Cardiac muscle cell (in vitro differentiated cells and primary cell): ENCODE results near the gene RETREG1. TPM values are rescaled to one million over a fixed set of nuclear protein-coding genes. Genes with fewer than 3 reads are reported as not detected.

Experiments
- DNase-seq, 2 donors: peaks; one replicate each; pipeline versions ENCODE4 v3.0.0 to v3.0.0-alpha.2; 2010 to 2017; ENCODE audit warnings: low read depth in 1 of 2, low spot score in 1 of 2
- H3K27ac ChIP-seq: fragments of 200-600 bp; sonication (generic); 2 replicates; pipeline ENCODE4 v1.5.1; 2016
- H3K27me3 ChIP-seq: fragments of 200-600 bp; sonication (generic); 2 replicates; pipeline ENCODE4 v1.6.0; 2016; ENCODE audit warnings: control low read depth
- H3K36me3 ChIP-seq: fragments of 200-600 bp; sonication (generic); 2 replicates; pipeline ENCODE4 v1.5.1; 2016; ENCODE audit warnings: control low read depth
- H3K4me1 ChIP-seq: fragments of 200-600 bp; sonication (generic); 2 replicates; pipeline ENCODE4 v1.8.1; 2017; ENCODE audit warnings: low read depth, mild to moderate bottlenecking, mixed run types
- H3K4me3 ChIP-seq: fragments of 200-600 bp; sonication (generic); 2 replicates; pipeline ENCODE4 v1.5.1; 2016; ENCODE audit warnings: mild to moderate bottlenecking
- H3K9me3 ChIP-seq: fragments of 200-600 bp; sonication (generic); 2 replicates; pipeline ENCODE4 v1.5.1; 2017; ENCODE audit warnings: low read depth, mild to moderate bottlenecking, control low read depth
- CTCF ChIP-seq: IDR thresholded peaks from 2 replicates; pipeline ENCODE4 v1.5.1; 2012; ENCODE audit warnings: low read depth, mild to moderate bottlenecking, low read length
- polyA plus RNA-seq: library from polyadenylated mRNA; unstranded; fragments of >200 nt; fragmentation: Nextera tagmentation; extraction: Ambion mirVana; gene quantifications from 2 replicates; pipeline ENCODE4 v1.2.1, GENCODE V29; 2016
- total RNA-seq: library from RNA; depleted of rRNA; stranded (reverse); fragments of >200 nt; gene quantifications from 2 replicates; pipeline ENCODE4 v1.2.3, GENCODE V29; 2016

RETREG1 gene
- total and polyA plus RNA-seq, 2 experiments from 2014 or later: 14.0 to 39.2 TPM

- Histone ChIP-seq H3K9me3 (no peaks in the 10 kb centered on the region), H3K4me3 (no peak overlapping the region), H3K27ac (no peak overlapping the region), H3K36me3 (no peaks in the 10 kb centered on the region), H3K4me1 (peaks cover 10% of the 10 kb centered on the region), H3K27me3 (no peaks in the 10 kb centered on the region)
- DNase-seq: no peak
- no peak for TF ChIP-seq CTCF
Measured at GRCh38 chr5:16602182-16602581, 14.6 kb downstream of the RETREG1 start.

- Histone ChIP-seq H3K9me3 (no peaks in the 10 kb centered on the region), H3K27ac (no peak overlapping the region), H3K4me1 (peaks cover 10% of the 10 kb centered on the region)
Measured at GRCh38 chr5:16600946-16601345, 15.9 kb downstream of the RETREG1 start.

GRCh38 chr5:16600397-16600796, 16.4 kb downstream of the RETREG1 start:
- peaks cover 10% of the 10 kb centered on the region for H3K4me1 ChIP-seq

More at GRCh38 chr5:16600946-16601345, 15.9 kb downstream of the RETREG1 start:
- no peak overlapping the region for H3K4me3 ChIP-seq
- no peaks in the 10 kb centered on the region for H3K27me3 ChIP-seq
- DNase-seq: peak in 1 of 2 donors; percentile 16
- no peak for TF ChIP-seq CTCF
- H3K36me3 ChIP-seq: no peaks in the 10 kb centered on the region

GRCh38 chr5:16597946-16598694, 18.7 kb downstream of the RETREG1 start:
- Histone ChIP-seq H3K27ac (no peak overlapping the region), H3K4me1 (peaks cover 10% of the 10 kb centered on the region), H3K27me3 (no peaks in the 10 kb centered on the region), H3K4me3 (no peak overlapping the region), H3K9me3 (no peaks in the 10 kb centered on the region), H3K36me3 (no peaks in the 10 kb centered on the region)
- no peak for TF ChIP-seq CTCF
- no peak for DNase-seq

More at GRCh38 chr5:16600397-16600796, 16.4 kb downstream of the RETREG1 start:
- Histone ChIP-seq H3K9me3 (no peaks in the 10 kb centered on the region), H3K4me3 (no peak overlapping the region), H3K27ac (no peak overlapping the region), H3K36me3 (no peaks in the 10 kb centered on the region), H3K27me3 (no peaks in the 10 kb centered on the region)
- DNase-seq: peak; percentile 53 to 88
- no peak for TF ChIP-seq CTCF

GRCh38 chr5:16596581-16596940, 20.2 kb downstream of the RETREG1 start:
- Histone ChIP-seq H3K27me3 (no peaks in the 10 kb centered on the region), H3K4me1 (peaks cover 15% of the 10 kb centered on the region), H3K27ac (no peak overlapping the region), H3K4me3 (no peak overlapping the region), H3K9me3 (no peaks in the 10 kb centered on the region), H3K36me3 (no peaks in the 10 kb centered on the region)
- DNase-seq: no peak
- TF ChIP-seq CTCF: no peak
